ENCODE measurements around the gene WNT2B. TPM values are rescaled to one million over a fixed set of nuclear protein-coding genes. Genes with fewer than 3 reads are reported as not detected.

Gene WNT2B
- total RNA-seq, 1 experiment from 2014 or later, result 0.68 TPM

DNA sequence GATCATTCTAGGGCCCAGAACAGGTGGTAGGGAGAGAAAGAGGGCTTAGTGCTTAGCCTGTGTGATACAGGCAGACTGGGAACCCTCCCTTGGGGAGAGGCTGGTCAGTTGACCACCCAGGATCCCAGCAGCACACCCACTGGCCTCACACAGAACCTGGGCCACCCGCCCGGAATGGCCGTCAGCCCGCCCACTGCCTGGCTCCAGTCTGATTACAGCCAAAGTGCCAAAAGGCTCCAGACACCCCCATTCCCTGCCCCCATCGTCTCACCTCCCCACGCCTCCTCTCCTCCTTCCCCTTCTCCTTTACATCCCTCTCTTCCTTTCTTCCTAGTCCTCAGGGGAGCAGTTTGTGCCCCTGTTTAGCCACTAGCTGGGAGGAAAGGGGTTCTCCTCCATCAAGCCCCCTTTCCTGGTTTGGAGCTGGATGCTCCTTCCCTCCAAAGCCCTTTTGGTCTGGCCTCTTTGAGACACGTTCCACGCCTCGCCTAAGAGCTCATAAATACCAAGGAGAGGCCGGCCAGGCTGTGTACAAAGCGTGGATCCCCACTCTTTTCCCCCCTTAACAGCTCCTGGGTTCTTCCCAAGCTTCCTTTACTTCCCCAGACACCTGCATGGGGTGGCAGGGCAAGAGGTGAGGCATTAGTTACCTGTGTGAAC lies 4.6 kb upstream of the WNT2B start:
- no peak overlapping the region for H3K4me3 Mint-ChIP-seq
- H3K4me1 Mint-ChIP-seq, result peaks cover 16 to 43% of the 10 kb centered on the region in 2 experiments
- Histone ChIP-seq H4K20me1 (ENCODE audit: control insufficient read depth, insufficient read depth, insufficient read length) (no peaks in the 10 kb centered on the region), H3K9me3 (ENCODE audit: control insufficient read depth, low read depth, low read length) (no peaks in the 10 kb centered on the region), H3K4me2 (ENCODE audit: insufficient read depth, insufficient read length, low read length) (no peak overlapping the region), H2BK120ac (ENCODE audit: low read depth, low read length, poor library complexity, severe bottlenecking) (no peak overlapping the region), H2BK5ac (ENCODE audit: insufficient read length, low read length) (no peak overlapping the region), H3K4ac (ENCODE audit: low read depth, low read length) (no peak overlapping the region), H3K27ac (ENCODE audit: insufficient read length, low read depth, low read length) (no peak overlapping the region), H2AFZ (ENCODE audit: low read length) (no peak overlapping the region), H2BK15ac (ENCODE audit: low read depth, low read length) (no peak overlapping the region), H3K23ac (ENCODE audit: insufficient read length, low read depth, low read length) (no peak overlapping the region), H3K79me2 (ENCODE audit: insufficient read depth, low read length) (no peaks in the 10 kb centered on the region), H3K18ac (ENCODE audit: insufficient read length, low read depth, low read length) (no peak overlapping the region), H3T11ph (ENCODE audit: low read length) (no peak overlapping the region), H2BK20ac (ENCODE audit: low read depth, low read length, poor library complexity, severe bottlenecking) (no peak overlapping the region), H3K27me3 (ENCODE audit: insufficient read depth, low read length) (peaks cover 36% of the 10 kb centered on the region), H4K8ac (replicated peaks; ENCODE audit: insufficient read length, low read depth, low read length) (no peak overlapping the region), H3K4me1 (ENCODE audit: insufficient read depth, low read length) (no peaks in the 10 kb centered on the region), H3K9ac (ENCODE audit: extremely low read depth, insufficient read length, low read length) (no peak overlapping the region), H4K91ac (ENCODE audit: insufficient read length, low read depth, low read length) (no peak overlapping the region), H3K56ac (ENCODE audit: insufficient read length, low read depth, low read length) (no peak overlapping the region), H2AK5ac (ENCODE audit: insufficient read length, low read length) (no peak overlapping the region), H3K14ac (ENCODE audit: insufficient read depth, low read length) (no peak overlapping the region; the same call in 1 of the 2 replicates), H3K23me2 (ENCODE audit: insufficient read length, low read depth, low read length, poor library complexity, severe bottlenecking) (peaks cover 21% of the 10 kb centered on the region), H4K5ac (ENCODE audit: insufficient read length, low read depth, low read length) (no peak overlapping the region), H3K79me1 (ENCODE audit: insufficient read depth, low read depth, low read length, poor library complexity, severe bottlenecking) (no peaks in the 10 kb centered on the region), H2BK12ac (ENCODE audit: insufficient read length, low read depth, low read length) (no peak overlapping the region)
- no peak overlapping the region for H3K27ac Mint-ChIP-seq
- no peak for DNase-seq
- TF ChIP-seq, protein P1, sequence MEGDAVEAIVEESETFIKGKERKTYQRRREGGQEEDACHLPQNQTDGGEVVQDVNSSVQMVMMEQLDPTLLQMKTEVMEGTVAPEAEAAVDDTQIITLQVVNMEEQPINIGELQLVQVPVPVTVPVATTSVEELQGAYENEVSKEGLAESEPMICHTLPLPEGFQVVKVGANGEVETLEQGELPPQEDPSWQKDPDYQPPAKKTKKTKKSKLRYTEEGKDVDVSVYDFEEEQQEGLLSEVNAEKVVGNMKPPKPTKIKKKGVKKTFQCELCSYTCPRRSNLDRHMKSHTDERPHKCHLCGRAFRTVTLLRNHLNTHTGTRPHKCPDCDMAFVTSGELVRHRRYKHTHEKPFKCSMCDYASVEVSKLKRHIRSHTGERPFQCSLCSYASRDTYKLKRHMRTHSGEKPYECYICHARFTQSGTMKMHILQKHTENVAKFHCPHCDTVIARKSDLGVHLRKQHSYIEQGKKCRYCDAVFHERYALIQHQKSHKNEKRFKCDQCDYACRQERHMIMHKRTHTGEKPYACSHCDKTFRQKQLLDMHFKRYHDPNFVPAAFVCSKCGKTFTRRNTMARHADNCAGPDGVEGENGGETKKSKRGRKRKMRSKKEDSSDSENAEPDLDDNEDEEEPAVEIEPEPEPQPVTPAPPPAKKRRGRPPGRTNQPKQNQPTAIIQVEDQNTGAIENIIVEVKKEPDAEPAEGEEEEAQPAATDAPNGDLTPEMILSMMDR (conservative IDR thresholded peaks at IDR 0.05), result no peak
- no peaks in the 10 kb centered on the region for H3K36me3 Mint-ChIP-seq (ENCODE audit: insufficient read depth in 1 of 3, low read depth in 3 of 3)
- 100% methylated on average over 1 of the region's 11 CpGs for WGBS (ENCODE audit: extremely low coverage, insufficient read length, low lambda C conversion rate)
- H3K9me3 Mint-ChIP-seq, result no peaks in the 10 kb centered on the region; a peak in 1 of 5 replicates
- peaks cover 91% of the 10 kb centered on the region for H3K27me3 Mint-ChIP-seq (ENCODE audit: low read depth)
